LNCaP clone FGC (cell line): ENCODE data around the gene GOLGA8T.
"Not testable (repeated sequence)": the region's sequence is repeated elsewhere in the genome, so short reads cannot be mapped to it uniquely, and the experiment has no call there.

ENCODE experiments used
- DNase-seq: peaks from one replicate; pipeline ENCODE4 v3.0.0-alpha.2; 2011; ENCODE audit warnings: low read depth
- H3K4me3 ChIP-seq: 2 replicates; pipeline ENCODE4 v1.5.1; 2011; ENCODE audit warnings: mild to moderate bottlenecking, low read depth, low read length, control low read depth
- TF ChIP-seq, protein P1 (sequence below): IDR thresholded peaks from 2 replicates; pipeline ENCODE4 v1.5.1; 2012; ENCODE audit warnings: mild to moderate bottlenecking; ENCODE audit not compliant: control insufficient read depth, insufficient read depth; ENCODE audit errors: extremely low read depth

The GOLGA8T gene

DNA sequence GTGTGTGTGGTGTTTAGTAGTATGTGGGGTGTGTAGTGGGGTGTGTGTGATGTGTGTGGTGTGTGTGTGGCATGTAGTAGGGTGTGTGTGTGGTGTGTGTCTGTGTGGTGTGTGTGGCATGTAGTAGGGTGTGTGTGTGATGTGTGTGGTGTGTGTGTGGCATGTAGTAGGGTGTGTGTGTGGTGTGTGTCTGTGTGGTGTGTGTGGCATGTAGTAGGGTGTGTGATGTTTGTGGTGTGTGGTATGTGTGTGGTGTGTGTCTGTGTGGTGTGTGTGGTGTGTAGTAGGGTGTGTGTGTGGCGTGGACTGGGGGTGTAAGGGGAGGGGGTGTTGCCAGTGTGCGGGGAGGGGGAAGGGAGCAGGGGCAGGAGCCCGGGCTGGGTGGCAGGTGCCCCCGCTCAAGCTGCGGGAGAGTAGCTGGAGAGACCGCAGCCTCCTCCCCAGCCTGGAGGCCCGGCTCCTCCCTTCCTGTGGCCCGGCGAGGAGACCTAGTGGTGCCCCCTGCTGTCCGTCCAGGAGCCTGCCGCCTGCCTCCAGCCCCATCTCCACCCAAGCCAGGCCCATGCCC lies 38.3 kb downstream of the GOLGA8T start:
- TF ChIP-seq, protein P1, sequence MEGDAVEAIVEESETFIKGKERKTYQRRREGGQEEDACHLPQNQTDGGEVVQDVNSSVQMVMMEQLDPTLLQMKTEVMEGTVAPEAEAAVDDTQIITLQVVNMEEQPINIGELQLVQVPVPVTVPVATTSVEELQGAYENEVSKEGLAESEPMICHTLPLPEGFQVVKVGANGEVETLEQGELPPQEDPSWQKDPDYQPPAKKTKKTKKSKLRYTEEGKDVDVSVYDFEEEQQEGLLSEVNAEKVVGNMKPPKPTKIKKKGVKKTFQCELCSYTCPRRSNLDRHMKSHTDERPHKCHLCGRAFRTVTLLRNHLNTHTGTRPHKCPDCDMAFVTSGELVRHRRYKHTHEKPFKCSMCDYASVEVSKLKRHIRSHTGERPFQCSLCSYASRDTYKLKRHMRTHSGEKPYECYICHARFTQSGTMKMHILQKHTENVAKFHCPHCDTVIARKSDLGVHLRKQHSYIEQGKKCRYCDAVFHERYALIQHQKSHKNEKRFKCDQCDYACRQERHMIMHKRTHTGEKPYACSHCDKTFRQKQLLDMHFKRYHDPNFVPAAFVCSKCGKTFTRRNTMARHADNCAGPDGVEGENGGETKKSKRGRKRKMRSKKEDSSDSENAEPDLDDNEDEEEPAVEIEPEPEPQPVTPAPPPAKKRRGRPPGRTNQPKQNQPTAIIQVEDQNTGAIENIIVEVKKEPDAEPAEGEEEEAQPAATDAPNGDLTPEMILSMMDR = peak; percentile 41
- not testable (repeated sequence) for DNase-seq, H3K4me3 ChIP-seq

DNA sequence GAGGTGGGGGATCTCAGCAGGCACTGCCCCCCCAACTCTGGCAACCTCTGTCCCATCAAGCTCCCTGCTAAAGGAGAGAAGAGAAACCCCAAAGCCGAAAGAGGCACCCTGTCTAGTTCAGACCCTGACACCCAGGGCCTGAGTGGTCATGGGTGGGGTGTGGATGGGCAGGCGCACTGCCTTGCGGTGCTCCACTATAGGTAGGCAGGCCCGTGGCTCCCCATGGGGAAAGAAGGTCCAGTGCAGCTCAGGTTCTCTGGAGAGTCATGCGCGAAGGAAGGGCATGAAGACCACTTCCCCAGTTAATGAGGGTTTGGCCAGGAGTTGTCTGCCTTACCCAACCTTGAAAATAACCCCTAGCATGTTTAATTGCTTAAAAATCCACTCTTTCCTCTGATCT lies 40.4 kb downstream of the GOLGA8T start:
- H3K4me3 ChIP-seq, DNase-seq: not testable (repeated sequence)

DNA sequence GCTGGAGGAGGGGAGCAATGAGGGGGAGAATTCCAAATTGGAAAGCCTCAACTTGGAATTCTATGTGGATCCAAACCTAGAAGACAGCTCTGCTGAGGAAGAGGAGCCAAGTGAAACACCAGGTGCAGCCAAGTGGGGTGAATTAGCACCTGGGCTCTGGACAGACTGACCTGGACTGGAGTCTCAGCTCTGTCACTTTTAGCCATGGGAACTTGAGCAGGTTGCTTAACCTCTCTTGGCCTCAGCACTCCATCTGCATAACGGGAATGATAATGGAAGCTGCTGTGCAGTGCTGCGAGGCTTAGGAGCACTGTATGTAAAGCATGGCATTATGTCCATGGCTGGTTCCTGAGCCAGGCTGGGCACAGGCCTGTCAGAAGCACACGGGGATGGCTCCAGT lies 41.8 kb downstream of the GOLGA8T start:
- H3K4me3 ChIP-seq, DNase-seq: not testable (repeated sequence)

DNA sequence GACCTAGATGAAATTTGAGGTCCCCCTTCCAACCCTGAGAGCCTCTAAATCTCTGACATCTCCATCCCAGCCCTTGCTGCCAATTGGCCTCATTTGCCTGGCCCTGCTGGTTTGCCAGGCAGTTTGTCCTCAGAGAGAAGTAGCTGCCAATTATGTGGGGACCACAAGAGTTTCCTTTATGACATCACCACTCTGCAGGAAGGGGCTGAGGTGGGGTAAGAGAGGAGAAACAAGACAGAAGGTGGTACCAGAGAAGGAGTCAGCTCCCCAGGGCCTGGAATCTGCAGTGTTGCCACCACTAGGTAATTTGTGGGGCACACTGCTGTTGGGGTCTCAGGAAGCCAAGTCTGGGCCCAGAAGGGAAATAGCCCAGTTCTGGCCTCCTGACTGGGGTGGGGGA lies 45.0 kb downstream of the GOLGA8T start:
- H3K4me3 ChIP-seq, DNase-seq: not testable (repeated sequence)

DNA sequence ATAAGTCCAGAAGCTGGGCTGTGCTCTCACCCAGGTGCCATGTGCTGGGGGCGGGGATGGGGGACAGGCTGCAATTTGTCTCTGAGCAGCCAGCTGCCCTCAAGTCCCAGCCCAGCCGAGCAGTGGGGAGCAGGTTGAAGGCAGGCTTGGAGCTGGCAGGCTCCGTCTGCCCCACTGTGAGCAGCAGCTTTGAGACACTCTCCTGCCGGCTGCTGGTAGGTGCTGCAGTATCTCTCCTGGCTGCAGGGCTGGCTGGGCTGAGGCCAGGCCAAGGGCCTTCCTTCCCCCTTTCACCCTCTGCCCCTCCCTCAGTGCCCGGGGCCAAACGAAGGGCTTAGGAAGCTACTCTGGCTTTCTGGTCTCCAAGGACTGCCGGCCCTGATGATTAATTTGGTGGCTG lies 50.6 kb downstream of the GOLGA8T start:
- H3K4me3 ChIP-seq, DNase-seq: not testable (repeated sequence)

DNA sequence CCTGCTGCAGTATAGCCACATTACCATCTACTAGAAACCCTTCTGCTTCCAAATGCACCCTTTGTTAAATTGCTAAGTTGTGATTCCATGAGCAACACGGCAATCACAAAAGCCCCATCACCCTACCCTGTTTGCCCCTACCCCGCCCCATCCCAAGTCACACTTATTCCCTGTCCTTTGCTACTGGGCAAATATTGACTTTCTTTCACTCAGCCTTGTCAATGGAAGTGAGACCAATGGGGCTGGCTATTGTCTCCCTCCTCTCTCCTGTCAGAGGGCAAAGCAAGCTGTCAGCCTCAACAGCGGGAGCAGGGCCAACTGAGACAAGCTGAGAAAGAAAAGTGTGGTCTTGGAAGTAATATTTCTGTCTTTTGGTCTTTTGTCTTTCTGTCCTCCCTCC lies 52.6 kb downstream of the GOLGA8T start:
- H3K4me3 ChIP-seq, DNase-seq: not testable (repeated sequence)

DNA sequence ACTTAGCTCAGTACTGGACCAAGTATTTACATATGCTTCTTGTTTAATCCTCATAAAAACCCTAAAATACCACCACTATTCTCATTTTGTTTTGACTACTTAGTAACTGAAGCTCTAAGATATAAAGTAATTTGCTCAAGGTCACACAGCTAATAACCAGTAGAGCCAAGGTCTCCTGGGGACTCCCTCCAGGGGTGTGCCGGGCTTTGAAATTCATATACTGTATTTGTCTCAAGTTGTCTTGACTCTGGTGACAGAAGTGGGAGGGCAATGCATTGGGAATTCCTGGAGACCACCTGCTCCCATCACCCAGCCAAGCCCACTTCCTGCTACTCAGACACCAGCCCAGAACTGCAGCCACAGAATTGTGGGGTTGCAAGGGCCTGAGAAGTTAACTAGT lies 54.9 kb downstream of the GOLGA8T start:
- H3K4me3 ChIP-seq, DNase-seq: not testable (repeated sequence)

DNA sequence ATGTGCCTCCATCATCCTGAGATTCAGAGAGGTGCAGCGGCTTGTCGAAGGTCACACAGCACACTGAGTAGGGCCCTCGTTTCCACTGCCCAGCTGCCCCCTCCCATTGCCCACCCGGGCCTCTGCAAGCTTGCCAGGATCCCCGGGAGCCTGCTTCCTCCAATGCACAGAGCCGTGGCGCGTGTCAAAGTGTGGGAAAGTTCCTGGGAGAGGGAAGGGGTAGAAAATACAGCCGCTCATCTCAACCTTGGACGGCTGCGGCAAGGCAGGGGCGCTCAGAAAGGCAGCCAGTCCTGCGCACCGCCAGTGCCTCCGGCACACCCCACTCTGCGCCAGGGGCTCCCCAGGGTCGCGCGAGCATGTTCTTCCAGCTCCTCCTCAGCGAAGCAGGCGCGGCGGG lies 56.3 kb downstream of the GOLGA8T start:
- not testable (repeated sequence) for H3K4me3 ChIP-seq, DNase-seq

DNA sequence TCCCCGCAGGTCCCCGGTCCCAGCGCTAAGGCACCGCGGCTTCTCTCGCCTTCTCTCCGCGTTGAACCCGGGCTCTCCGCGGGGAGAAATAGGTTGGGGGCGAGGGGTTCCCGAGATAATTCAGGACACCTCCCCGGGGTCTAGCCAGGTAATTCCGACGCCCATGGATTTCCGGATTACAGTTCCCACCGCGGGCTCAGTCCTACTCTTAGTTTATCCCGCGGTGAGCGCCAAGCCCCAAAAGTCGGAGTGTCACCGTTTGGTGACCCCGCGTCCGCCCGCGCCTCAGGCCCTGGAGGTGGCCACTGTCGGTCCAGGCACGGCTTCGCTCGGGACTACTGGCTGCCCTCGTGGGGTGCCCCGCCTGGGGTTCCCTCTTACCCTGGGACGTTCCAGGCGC lies 56.8 kb downstream of the GOLGA8T start:
- not testable (repeated sequence) for H3K4me3 ChIP-seq, DNase-seq

DNA sequence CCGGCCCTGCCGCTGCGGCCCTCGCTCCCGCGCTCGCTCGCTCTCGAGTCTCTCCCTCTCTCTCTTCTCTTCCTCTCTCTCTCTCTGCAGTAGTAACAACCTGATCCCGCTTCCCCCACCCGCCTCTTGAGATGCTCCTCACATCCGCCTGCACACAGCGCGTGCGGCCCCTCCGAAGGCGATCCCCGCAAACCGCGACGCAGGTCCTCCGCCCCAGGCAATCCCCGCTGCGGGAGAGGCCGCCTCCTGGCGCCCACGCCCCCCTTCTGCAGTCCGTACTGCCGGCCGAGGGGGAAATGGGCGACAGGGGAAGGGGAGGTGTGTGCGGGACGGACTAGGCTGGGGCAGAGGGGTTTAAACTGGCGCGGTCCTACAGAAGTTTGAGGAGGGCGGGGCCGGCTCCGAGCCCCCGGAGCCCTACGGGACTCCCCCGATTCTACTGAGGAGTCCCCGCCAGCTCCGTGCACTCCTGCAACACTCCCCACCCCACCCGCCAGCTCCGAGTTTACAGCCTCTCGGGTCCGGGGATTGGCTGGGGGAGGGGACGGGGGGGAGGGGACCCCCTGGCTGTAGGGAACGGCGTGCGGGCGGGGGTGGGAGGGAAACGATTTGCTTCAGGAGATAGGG lies 57.4 kb downstream of the GOLGA8T start:
- not testable (repeated sequence) for DNase-seq

DNA sequence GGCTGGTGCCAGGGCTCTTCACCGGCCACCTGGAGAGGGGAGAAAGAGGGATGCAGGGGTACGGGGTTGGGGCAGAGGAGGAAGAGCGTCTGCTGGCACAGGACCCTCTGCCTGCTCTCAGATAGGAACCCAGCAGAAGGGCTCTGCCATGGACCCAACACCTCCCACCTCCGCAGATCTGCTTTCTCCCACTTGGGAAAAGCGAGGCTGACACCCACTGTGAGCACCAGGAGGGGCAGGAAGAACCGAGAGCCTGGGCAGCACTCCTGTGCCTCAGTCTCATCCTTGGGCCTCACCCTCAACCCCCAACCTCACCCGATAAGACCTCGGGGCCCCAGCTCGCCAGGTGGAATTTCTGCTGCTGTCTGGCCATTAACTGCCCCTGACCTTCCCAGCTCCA lies 58.0 kb downstream of the GOLGA8T start:
- DNase-seq, H3K4me3 ChIP-seq: not testable (repeated sequence)

More for the DNA sequence above, 57.4 kb downstream of the GOLGA8T start:
- not testable (repeated sequence) for H3K4me3 ChIP-seq
